Stimulated activated CD4-positive, alpha-beta T cell treated with anti-CD3 and anti-CD28 coated beads, Interleukin-4, amount 100 ng/mL, for 1 hour (primary cell): ENCODE results near the gene SVIL.

Source experiments
- DNase-seq: peaks from one replicate; pipeline ENCODE4 v3.0.0-alpha.2; 2020

Gene SVIL

GRCh38 chr10:29634764-29635625 lies at the start of gene SVIL:
Gene SVIL (minus strand): TSS chr10:29634971. CDS start chr10:29555058, 79,913 bp downstream.
- DNase-seq, result no peak

GRCh38 chr10:29681676-29682448 lies 47.1 kb upstream of the SVIL start:
- DNase-seq, result peak; percentile 24

GRCh38 chr10:29680091-29680490 lies 45.3 kb upstream of the SVIL start:
- no peak for DNase-seq

GRCh38 chr10:29676732-29677131 lies 42.0 kb upstream of the SVIL start:
- DNase-seq, result no peak

- no peak for DNase-seq
Observed at GRCh38 chr10:29675984-29676383, 41.2 kb upstream of the SVIL start.

- DNase-seq, result no peak
Observed at GRCh38 chr10:29671968-29672367, 37.2 kb upstream of the SVIL start.

- DNase-seq, result no peak
Observed at GRCh38 chr10:29671228-29671780, 36.5 kb upstream of the SVIL start.

- DNase-seq, result no peak
Observed at GRCh38 chr10:29670761-29671160, 36.0 kb upstream of the SVIL start.

- no peak for DNase-seq
Observed at GRCh38 chr10:29669149-29669548, 34.4 kb upstream of the SVIL start.

GRCh38 chr10:29668628-29669027 lies 33.9 kb upstream of the SVIL start:
- no peak for DNase-seq

GRCh38 chr10:29667191-29667590 lies 32.4 kb upstream of the SVIL start:
- DNase-seq, result no peak

GRCh38 chr10:29666201-29666600 lies 31.4 kb upstream of the SVIL start:
- no peak for DNase-seq

GRCh38 chr10:29663718-29664117 lies 28.9 kb upstream of the SVIL start:
- DNase-seq, result no peak

- DNase-seq, result peak; percentile 43
Observed at GRCh38 chr10:29658984-29659965, 24.5 kb upstream of the SVIL start.

GRCh38 chr10:29657719-29658274 lies 23.0 kb upstream of the SVIL start:
- no peak for DNase-seq

GRCh38 chr10:29656451-29656992 lies 21.8 kb upstream of the SVIL start:
- no peak for DNase-seq

GRCh38 chr10:29652192-29652591 lies 17.4 kb upstream of the SVIL start:
- no peak for DNase-seq

- no peak for DNase-seq
Observed at GRCh38 chr10:29651767-29652166, 17.0 kb upstream of the SVIL start.

GRCh38 chr10:29650552-29650944 lies 15.8 kb upstream of the SVIL start:
- no peak for DNase-seq

- DNase-seq, result no peak
Observed at GRCh38 chr10:29649561-29650551, 15.1 kb upstream of the SVIL start.

GRCh38 chr10:29648983-29649268 lies 14.2 kb upstream of the SVIL start:
- DNase-seq, result no peak
